Astrocyte of the spinal cord (primary cell): Measurements from ENCODE around the gene KDF1.
"Not testable (repeated sequence)": the region's sequence is repeated elsewhere in the genome, so short reads cannot be mapped to it uniquely, and the experiment has no call there.

Source experiments
- DNase-seq: peaks from one replicate; pipeline ENCODE4 v3.0.0; 2011; ENCODE audit warnings: low read depth, low spot score
- H3K4me3 ChIP-seq: 2 replicates; pipeline ENCODE4 v1.5.1; 2011; ENCODE audit warnings: low read depth, mild to moderate bottlenecking, low read length, moderate library complexity
- in situ Hi-C: cut with HindIII; loops from 2 replicates; pipeline ENCODE4 v1.10.0; 2017; ENCODE audit warnings: low sequenced_read_pairs
- TF ChIP-seq, protein P1 (sequence below): IDR thresholded peaks from 2 replicates; pipeline ENCODE4 v1.5.1; 2012; ENCODE audit warnings: low read depth, mild to moderate bottlenecking, low read length, inconsistent platforms

KDF1 gene

DNA sequence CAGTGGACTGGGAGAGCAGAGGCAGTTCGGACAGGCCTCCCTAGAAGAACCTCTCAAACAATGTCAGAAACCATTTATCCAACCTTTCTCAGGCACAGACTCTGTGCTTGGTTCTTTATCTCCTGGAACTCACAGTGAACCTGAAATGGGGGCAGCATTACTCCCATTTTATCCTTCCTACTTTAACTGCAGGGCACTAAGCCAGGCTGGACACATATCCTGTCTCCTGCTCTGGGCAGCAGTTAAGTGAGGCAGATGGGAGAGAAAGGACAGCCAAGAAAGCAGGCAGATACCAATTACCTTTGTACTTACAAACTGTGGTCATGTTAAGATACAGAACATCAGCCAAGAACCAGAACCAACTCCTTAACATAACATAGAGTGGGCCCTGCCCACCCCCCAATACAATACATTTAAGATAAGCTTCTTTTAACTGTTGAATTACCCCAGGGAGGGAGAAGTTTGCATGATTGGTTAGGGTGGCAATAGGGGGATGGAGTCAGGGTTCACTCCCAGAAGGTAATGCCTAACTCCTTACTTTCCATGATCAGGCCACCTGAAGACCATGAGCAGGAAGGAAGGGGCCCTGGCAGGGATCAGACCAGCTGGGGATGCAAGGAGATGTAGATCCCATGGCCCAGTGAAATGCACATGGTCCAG lies 10.9 kb downstream of the KDF1 start:
- no peak overlapping the region for H3K4me3 ChIP-seq
- in situ Hi-C loops: no loop called here
- TF ChIP-seq, protein P1, sequence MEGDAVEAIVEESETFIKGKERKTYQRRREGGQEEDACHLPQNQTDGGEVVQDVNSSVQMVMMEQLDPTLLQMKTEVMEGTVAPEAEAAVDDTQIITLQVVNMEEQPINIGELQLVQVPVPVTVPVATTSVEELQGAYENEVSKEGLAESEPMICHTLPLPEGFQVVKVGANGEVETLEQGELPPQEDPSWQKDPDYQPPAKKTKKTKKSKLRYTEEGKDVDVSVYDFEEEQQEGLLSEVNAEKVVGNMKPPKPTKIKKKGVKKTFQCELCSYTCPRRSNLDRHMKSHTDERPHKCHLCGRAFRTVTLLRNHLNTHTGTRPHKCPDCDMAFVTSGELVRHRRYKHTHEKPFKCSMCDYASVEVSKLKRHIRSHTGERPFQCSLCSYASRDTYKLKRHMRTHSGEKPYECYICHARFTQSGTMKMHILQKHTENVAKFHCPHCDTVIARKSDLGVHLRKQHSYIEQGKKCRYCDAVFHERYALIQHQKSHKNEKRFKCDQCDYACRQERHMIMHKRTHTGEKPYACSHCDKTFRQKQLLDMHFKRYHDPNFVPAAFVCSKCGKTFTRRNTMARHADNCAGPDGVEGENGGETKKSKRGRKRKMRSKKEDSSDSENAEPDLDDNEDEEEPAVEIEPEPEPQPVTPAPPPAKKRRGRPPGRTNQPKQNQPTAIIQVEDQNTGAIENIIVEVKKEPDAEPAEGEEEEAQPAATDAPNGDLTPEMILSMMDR: no peak

DNA sequence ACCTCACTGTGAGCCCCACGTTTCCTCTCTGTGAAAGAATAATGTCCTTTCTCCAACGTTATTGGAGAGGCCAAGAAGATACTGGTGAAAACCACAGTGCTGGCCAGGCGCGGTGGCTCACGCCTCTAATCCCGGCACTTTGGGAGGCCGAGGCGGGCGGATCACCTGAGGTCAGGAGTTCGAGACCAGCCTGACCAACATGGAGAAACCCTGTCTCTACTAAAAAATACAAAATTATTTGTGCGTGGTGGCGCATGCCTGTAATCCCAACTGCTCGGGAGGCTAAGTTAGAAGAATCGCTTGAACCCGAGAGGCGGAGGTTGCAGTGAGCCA lies 11.6 kb downstream of the KDF1 start:
- in situ Hi-C loops, H3K4me3 ChIP-seq, DNase-seq: not testable (repeated sequence)

More for the DNA sequence above, 10.9 kb downstream of the KDF1 start:
- DNase-seq: no peak

DNA sequence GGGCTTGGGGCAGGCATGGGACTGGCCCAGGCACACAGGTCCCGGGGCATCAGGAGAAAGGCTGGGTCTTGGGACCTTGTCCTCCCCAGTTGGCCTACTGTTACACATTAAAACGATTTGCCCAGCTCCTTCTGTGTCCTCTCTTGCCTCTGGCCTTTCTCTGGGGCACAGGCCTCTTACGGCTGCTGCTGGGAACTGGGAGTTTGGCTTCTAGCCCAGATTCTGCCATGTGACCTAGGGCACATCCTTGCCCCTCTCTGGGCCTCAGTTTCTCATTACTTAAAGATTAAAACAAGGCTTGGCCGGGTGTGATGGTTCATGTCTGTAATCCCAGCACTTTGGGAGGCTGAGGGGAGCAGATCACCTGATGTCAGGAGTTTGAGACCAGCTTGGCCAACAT lies 14.0 kb downstream of the KDF1 start:
- in situ Hi-C loops: no loop called here
- DNase-seq: no peak
- H3K4me3 ChIP-seq: no peak overlapping the region
- TF ChIP-seq, protein P1: no peak

DNA sequence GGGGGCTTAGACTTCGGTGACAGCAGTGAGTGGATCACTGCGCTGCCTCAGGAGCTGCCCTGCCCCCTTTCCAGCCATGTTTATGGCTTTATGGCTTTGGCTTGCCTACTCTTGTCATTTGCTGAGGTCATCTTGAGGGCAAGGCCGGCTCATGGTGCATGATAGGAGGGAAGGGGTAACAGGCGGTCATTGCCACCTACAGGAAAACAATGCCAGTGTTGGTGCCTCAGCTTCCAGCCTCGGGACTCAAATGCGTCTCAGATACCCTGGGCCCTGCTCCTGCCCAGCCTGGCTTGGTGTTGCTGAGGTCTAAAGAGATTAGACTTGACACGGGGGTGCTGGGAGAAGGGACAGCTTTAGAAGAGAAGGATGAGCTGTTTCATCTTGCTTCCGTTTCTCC lies 14.5 kb downstream of the KDF1 start:
- in situ Hi-C loops: no loop called here
- DNase-seq: no peak
- TF ChIP-seq, protein P1: no peak
- no peak overlapping the region for H3K4me3 ChIP-seq

DNA sequence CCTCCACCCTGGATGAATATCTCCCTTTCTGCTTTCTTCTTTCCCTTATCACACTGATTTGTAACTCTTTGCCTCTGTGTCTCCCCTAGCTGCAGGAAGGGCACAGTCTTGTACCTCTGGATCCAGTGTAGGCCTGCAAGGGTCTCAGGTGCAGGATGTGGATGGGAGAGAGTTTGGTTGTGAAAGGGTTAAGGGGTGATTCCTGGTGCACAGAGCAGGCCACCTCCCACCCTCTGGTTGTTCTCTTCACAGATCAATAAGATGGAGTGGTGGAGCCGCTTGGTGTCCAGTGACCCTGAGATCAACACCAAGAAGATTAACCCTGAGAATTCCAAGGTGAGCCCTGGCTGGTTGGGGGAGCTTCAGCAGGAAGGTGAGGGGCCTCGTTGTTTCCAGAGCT lies 15.1 kb downstream of the KDF1 start:
- TF ChIP-seq, protein P1: no peak
- in situ Hi-C loops: no loop called here
- H3K4me3 ChIP-seq: no peak overlapping the region
- no peak for DNase-seq

DNA sequence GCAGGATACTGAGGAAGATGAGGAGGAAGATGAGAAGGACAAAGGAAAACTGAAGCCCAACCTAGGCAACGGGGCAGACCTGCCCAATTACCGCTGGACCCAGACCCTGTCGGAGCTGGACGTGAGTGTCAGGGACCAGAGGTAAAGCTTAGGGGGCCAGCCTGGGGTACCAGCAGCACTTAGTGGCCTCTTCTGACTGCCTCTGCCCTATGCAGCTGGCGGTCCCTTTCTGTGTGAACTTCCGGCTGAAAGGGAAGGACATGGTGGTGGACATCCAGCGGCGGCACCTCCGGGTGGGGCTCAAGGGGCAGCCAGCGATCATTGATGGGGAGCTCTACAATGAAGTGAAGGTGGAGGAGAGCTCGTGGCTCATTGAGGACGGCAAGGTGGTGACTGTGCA lies 17.6 kb downstream of the KDF1 start:
- no peak for DNase-seq
- TF ChIP-seq, protein P1: no peak
- no peak overlapping the region for H3K4me3 ChIP-seq
- in situ Hi-C loops: no loop called here

DNA sequence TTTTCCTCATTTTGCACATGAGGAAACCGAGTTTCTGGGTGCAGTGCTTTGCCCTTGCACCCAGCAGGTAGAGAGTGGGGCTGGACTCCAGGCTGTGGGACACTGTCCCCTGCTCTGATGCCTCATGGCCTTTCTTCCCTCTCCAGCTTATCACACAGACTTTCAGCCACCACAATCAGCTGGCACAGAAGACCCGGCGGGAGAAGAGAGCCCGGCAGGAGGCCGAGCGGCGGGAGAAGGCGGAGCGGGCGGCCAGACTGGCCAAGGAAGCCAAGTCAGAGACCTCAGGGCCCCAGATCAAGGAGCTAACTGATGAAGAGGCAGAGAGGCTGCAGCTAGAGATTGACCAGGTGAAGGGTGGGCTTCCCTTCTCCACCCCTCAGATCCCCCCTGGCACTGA lies 19.0 kb downstream of the KDF1 start:
- DNase-seq: no peak
- TF ChIP-seq, protein P1: no peak
- in situ Hi-C loops: no loop called here
- no peak overlapping the region for H3K4me3 ChIP-seq
